Ascending aorta (tissue), 2 donors: ENCODE results near the gene CTXN1. TPM values are rescaled to one million over a fixed set of nuclear protein-coding genes. Genes with fewer than 3 reads are reported as not detected.
"Not testable (repeated sequence)": the region's sequence is repeated elsewhere in the genome, so short reads cannot be mapped to it uniquely, and the experiment has no call there.

ENCODE experiments used
- DNase-seq, 2 donors: peaks; one replicate each; pipeline ENCODE4 v3.0.0-alpha.2; 2019; ENCODE audit warnings: low spot score in 2 of 2
- H3K27ac ChIP-seq, 2 donors: fragments of 200-600 bp; sonication (generic); one replicate each; pipeline ENCODE4 v1.5.1; 2016 to 2017; ENCODE audit warnings: mild to moderate bottlenecking in 1 of 2
- H3K27me3 ChIP-seq: fragments of 200-600 bp; sonication (generic); one replicate; pipeline ENCODE4 v1.5.1; 2017
- H3K36me3 ChIP-seq, 2 donors: fragments of 200-600 bp; sonication (generic); one replicate each; pipeline ENCODE4 v1.5.1; 2016
- H3K4me1 ChIP-seq, 2 donors: fragments of 200-600 bp; sonication (generic); one replicate each; pipeline ENCODE4 v1.5.1; 2016 to 2017; ENCODE audit warnings: mild to moderate bottlenecking in 1 of 2
- H3K4me3 ChIP-seq, 2 donors: fragments of 200-600 bp; sonication (generic); one replicate each; pipeline ENCODE4 v1.5.1; 2016 to 2017; ENCODE audit warnings: mild to moderate bottlenecking in 1 of 2
- H3K9me3 ChIP-seq, 2 donors: fragments of 200-600 bp; sonication (generic); one replicate each; pipeline ENCODE4 v1.5.1; 2016
- intact Hi-C: fragments of 100-400 bp; cut with DNase I; formaldehyde crosslinking; loops from one replicate; pipeline ENCODE4 v1.15.1; 2023
- total RNA-seq: library from RNA; depleted of rRNA; stranded (reverse); fragments of >200 nt; gene quantifications from one replicate; pipeline ENCODE4 v1.1.0, GENCODE V29; 2016
- TF ChIP-seq, protein P1 (sequence below), 3 experiments: fragments of 200-600 bp in 2 of 3; fragments of 450-650 bp in 1 of 3; sonication (generic) in 2 of 3; IDR thresholded peaks; one replicate each; pipeline ENCODE4 v1.5.1; 2016 to 2019; ENCODE audit warnings: antibody characterized with exemption in 3 of 3, mild to moderate bottlenecking in 1 of 3, moderate library complexity in 1 of 3

Gene CTXN1
- total RNA-seq, 1 donor from 2014 or later, result not detected

DNA sequence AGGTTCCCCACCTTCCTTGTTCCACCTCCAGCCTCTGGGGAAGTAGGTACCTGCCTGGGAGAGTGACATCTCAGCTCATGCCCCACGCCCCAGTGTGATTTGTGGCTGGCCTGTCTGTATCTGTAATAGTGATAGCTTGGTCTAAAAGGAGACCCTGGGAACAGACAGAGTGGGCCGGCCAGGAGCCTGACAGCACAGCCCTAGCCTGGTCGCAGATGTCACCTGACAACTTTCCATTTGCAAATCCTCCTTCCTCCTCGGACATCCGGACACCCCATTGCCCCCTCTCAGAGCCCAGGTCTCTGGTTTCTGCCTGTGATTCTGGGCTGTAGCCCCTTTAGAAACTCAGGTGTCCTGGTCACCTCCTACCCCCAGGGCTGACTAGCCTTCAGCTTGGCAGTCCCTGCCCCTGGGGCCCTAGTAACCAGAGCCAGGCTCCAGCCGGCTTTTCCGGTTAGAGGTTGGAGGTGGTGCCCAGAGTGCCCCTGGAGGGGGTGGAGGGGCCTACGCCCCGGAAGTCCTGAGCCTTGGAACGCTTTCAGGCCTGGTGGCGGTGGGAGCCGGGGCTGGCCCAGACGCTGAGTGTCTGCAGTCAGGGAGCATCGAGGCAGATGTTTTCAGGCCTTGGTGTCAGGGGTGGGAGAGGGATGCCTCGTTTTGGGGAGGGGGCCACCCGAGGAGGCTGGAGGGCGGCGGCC is 31.2 kb downstream of the CTXN1 start:
- DNase-seq, result no peak
- intact Hi-C loops, result no loop called here
- Histone ChIP-seq H3K27ac (no peak overlapping the region), H3K27me3 (no peaks in the 10 kb centered on the region), H3K4me3 (no peak overlapping the region), H3K36me3 (no peaks in the 10 kb centered on the region), H3K9me3 (no peaks in the 10 kb centered on the region), H3K4me1 (no peaks in the 10 kb centered on the region)
- TF ChIP-seq, protein P1, sequence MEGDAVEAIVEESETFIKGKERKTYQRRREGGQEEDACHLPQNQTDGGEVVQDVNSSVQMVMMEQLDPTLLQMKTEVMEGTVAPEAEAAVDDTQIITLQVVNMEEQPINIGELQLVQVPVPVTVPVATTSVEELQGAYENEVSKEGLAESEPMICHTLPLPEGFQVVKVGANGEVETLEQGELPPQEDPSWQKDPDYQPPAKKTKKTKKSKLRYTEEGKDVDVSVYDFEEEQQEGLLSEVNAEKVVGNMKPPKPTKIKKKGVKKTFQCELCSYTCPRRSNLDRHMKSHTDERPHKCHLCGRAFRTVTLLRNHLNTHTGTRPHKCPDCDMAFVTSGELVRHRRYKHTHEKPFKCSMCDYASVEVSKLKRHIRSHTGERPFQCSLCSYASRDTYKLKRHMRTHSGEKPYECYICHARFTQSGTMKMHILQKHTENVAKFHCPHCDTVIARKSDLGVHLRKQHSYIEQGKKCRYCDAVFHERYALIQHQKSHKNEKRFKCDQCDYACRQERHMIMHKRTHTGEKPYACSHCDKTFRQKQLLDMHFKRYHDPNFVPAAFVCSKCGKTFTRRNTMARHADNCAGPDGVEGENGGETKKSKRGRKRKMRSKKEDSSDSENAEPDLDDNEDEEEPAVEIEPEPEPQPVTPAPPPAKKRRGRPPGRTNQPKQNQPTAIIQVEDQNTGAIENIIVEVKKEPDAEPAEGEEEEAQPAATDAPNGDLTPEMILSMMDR (IDR thresholded peaks at IDR 0.05), result no peak

DNA sequence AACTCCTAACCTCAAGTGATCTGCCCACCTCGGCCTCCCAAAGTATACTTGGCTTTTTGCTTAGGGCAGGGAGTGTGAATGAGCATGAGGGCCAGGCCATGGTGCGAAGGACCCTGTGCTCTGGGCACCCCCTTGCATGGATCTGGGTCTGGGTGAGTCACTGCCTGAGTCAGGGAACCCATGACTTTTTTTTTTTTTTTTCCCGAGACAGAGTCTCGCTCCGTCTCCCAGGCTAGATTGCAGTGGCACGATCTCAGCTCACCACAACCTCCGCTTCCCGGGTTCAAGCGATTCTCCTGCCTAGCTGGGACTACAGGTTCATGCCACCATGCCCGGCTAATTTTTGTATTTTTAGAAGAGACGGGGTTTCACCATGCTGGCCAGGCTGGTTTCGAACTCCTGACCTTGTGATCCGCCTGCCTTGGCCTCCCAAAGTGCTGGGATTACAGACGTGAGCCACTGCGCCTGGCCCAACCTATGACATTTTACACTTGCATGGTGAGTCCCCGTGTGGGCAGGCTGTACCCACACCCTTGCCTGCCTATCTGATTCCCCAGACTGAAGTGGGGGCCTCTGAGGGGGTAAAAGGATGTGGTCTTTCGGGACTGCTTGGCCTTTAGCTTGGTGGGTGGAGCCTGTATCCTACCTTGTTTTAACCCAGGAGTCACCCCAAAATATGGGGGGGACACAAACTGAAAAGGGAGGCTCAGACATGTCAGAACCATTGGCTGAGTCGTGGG is 32.4 kb downstream of the CTXN1 start:
- H3K27me3 ChIP-seq, DNase-seq: not testable (repeated sequence)

DNA sequence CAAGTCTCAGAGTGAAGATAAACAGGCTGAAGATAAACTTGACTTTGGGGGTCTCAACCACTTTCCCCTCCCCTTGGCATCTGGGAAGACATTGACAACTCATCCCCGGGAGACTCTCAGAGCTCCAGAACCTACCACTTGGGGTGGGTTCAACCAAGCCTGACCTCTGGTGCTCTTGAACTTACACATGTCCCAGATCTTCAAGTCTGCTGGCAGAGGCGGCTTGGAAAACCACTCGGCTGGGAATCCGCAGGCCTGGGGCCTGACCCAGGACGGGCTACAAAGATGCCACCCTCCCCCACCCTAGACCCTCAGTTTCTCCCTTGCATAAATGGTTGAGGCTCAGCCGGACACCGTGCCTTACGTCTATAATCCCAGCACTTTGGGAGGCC is 37.1 kb downstream of the CTXN1 start:
- TF ChIP-seq, protein P1 (IDR thresholded peaks at IDR 0.05), result no peak
- Histone ChIP-seq H3K27me3 (peaks cover 3% of the 10 kb centered on the region), H3K36me3 (no peaks in the 10 kb centered on the region), H3K27ac (no peak overlapping the region), H3K9me3 (no peaks in the 10 kb centered on the region), H3K4me1 (no peaks in the 10 kb centered on the region), H3K4me3 (peak overlapping the region; percentile 16 to 40)
- DNase-seq, result no peak
- intact Hi-C loops, result no loop called here

More for the DNA sequence above, 32.4 kb downstream of the CTXN1 start:
- H3K4me1 ChIP-seq, intact Hi-C loops, H3K4me3 ChIP-seq, H3K27ac ChIP-seq, H3K9me3 ChIP-seq, H3K36me3 ChIP-seq: not testable (repeated sequence)

DNA sequence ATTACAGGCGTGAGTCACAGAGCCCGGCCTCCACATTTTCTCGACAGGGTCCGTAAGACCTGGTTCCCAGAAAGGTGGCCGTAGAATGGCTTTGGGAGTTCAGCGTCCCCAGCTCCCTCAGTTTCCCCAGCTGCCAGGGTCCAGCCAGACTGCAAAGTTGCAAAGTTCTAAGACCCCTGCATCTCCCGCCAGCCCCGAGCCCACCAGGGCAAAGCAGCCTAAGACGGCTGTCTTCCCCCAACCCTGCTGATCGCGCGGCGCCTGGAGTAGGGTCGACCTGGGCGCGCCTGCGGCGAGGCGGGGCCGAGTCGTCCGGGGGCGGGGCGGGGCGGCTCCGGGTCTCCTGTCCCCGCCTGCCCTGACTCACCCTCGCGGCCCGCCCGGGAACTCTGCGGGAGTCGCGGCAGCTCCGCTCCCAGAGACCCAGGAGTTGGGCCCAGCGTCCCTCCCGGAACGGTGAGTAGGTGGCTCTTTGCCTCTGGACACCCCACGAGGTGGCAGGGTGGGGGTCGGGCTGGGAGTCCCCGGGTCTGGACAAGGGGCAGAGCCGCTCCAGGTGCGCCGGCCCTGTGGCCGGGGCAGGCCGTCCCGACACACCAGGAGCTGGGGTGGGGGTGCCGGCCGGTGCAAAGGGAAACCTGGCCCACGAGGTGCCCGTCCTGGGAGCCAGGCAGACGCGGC is 37.6 kb downstream of the CTXN1 start, which contains the start of gene LRRC8E:
Gene LRRC8E (plus strand): TSS at position 366 of the 681 bp plus-strand sequence. CDS start 7,094 bp downstream, outside the sequence.
- TF ChIP-seq, protein P1 (IDR thresholded peaks at IDR 0.05), result no peak
- peak within 1 kb of the TSS; percentile 16 to 40 for H3K4me3 ChIP-seq
- no peaks in the 10 kb centered on the region for H3K4me1 ChIP-seq
- peaks cover 3% of the 10 kb centered on the region for H3K27me3 ChIP-seq
- H3K27ac ChIP-seq, result no peak within 1 kb of the TSS
- DNase-seq, result no peak
- intact Hi-C loops, result no loop called here
- no peaks in the 10 kb centered on the region for H3K36me3 ChIP-seq
- H3K9me3 ChIP-seq, result no peaks in the 10 kb centered on the region

DNA sequence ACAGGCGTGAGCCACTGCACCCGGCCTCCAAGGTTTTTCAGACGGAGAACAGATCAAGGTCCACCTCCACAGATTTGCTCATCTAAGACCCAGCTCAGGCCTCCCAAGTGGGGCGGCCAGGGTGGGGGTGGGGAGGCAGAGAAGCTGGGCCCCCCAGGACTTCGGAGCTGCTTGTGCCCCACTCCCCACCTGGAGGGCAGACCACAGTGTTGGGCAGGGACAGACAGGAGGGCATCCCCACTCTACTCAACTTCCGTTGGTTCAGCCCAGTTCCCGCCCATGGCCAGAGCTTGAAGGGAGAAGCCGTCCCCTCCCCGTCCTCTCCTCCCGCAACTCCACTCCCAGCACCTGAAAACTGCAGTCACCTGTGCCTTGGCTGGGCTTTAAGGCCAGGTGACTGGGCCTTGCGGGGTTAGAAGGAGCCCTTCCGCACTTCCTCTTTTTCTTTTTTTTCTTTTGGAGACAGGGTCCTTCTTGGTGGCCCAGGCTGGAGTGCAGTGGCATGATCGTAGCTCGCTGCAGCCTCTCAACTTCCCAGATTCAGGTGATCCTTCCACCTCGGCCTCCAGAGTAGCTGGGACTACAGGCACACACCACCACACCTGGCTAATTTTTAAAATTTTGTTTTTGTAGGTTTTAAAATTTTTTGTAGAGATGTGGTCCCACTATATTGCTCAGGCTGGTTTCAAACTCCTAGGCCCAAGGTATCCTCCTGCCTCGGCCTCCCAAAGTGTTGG is 38.4 kb downstream of the CTXN1 start:
- no peaks in the 10 kb centered on the region for H3K36me3 ChIP-seq
- no peak for DNase-seq
- no peak overlapping the region for H3K4me3 ChIP-seq
- no peak overlapping the region for H3K27ac ChIP-seq
- TF ChIP-seq, protein P1 (IDR thresholded peaks at IDR 0.05), result no peak
- H3K27me3 ChIP-seq, result peaks cover 3% of the 10 kb centered on the region
- H3K9me3 ChIP-seq, result no peaks in the 10 kb centered on the region
- no peaks in the 10 kb centered on the region for H3K4me1 ChIP-seq
- intact Hi-C loops, result no loop called here
